ENCODE measurements around the gene ANK3.

The ANK3 gene

DNA sequence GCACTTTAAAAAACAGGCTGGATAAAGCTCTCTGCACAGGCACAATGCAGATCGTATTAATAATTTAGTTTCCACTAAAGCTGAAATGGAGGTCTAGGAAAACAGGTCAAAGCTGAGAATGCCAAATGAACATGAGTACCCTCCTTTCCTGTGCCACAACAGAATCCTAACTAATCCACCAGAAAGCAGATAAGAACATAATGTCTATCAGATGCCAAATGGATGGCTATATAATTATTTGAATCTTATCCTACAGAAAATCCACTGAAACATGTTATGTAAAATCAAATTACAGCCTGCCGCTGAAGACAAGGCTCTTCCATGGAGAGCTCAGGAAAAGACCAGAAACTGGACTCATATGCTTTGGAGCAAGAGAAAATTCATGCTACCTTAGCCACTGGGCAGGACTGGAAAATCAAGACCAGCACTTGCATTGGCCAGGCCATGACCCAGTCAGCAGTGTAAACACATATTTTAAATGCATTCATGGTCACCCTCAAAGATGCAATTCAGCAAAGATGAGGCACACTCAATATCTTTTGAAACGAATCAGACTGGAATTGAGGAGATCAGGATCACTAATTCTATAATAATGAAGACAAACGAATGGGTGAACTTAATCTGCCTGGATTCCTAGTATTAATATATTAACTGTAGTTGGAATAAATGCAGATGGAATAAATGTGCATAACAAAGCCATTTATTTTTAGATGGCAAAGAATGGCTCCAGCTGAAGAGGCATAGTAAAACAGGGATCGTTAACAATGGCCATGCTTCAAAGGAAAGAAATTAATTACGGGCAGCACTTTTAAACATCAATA lies 13.2 kb downstream of the ANK3 start:
- DNase-seq: no peak

DNA sequence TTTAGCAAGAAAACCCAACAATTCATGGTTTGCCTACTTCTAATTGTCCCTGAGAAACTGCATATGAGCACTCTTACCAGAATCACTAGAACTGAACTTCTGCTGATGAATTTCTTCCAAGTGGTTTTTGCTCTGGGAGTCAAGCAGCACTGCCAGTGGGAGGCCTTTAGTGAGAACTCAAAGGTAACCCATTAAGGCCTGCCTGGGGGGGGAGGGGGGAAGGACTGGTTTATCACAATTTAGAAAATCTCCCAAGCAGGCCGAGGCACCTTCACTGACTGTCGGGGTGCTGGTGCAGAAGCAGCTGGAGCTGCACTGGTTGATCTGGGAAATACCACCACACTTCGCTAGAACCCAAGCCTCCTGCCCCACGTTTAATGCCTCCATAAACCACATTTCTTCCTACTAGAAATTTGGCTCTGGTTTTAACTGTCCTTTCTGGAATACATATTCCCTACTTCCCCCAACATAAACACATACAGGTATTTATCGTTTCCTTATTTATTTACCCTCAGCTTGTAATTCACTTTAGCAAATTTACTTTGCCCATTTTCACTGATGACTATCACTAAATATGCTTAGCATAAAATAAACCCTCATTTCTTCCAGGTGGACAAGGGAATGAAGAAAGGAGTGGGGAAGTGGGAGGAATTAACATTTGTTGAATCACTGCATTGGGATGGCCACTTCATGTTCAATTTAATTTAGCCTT lies 14.2 kb downstream of the ANK3 start:
- no peak for DNase-seq

DNA sequence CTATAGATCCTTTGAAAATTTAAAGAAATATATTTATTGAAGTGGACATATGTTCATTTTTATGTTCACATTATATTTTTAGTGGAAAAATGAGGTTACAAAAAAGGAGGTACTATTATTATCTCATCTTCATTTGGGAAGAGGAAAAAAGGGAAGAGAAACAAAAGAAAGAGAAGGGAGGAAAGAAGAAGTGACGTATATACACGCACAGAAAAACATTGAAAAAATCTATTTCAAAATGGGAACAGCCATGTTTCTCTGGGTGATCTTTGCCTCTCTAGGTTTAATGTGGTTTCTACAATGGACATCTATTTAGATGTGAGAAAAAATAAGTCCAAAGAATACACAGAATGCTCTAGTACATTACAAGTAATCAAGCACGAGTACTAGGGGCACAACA lies 14.8 kb downstream of the ANK3 start:
- DNase-seq: no peak

DNA sequence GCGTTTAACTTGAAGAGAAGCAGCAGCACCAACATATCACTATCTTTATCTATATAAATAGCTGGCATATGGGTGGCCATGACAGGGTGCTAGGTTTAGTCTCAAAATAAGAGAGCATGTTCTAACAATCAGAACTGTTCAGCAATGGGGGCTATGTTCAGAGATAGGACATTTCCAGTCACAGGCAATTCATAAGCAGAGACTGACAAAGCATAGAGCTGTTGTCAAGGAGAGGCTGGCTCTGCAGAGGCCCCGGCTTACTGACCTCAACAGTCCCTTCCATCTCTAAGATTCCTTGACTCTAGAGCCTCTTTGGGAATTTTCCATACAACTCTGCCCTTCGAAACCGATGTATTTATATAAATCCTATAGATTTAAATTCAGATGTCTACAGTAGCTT lies 17.2 kb downstream of the ANK3 start:
- DNase-seq: no peak

DNA sequence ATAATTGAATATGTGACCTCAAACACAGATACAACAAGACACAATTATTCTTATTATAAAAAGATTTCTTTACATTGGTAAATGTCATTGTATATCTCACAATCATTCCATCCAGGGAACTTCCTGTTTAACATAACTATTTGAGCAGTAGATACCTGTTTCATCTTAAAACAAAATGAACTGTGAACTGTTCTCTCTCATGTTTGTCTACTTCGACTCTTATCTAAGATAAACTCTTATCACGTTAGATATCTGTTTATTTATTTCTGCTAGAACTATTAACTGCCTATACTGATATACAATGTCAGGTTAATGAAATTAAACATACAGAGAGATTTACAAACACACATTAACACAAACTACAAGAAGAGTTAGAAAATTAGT lies 20.1 kb downstream of the ANK3 start:
- no peak for DNase-seq

DNA sequence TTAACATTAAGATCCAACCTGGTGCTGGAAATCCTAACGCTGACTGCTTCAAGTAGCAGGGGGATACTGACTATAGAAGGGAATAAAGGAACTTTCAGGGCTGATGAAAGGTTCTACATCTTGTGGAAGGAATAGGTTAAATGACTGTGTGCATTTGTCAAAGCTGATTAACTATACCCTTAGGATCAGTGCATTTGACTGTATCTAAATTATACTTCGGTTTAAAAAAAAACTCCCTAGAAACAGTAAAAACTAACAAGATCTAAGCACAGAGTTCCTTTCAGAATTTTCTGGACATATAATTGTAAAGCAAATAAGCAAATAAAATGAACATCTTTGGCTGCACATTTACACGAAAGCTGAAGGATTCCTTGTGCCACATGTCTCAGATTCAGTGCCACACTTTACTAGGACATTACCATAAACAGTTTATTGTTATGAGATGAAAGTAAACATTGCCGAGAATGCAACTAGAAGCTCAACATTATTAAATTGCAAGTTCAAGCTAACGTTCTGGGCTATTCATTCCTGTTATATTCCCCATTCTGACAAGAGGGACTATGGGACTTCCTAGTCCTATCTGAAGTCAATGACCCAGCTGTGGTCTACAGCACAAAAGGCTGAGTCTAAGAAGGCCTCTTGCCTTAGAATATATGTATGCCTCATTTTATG lies 20.7 kb downstream of the ANK3 start:
- DNase-seq: no peak

DNA sequence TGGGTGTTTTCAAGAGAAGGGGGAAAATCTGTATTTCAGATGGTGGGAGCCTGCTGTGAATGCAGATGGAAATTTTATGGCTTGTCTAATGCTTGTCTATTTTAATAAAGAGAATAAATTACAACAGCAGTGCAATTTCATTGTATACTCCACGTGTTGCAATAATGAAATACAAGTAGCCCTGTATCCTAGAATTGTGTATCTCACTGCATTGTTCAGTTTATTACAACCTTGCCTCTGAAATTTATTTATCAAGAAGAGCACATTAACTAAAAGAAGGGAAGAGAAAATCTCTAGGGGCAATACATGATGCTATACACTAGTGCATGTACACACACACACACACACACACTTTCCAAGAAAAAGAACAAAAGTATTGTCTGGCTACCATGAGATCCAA lies 21.8 kb downstream of the ANK3 start:
- no peak for DNase-seq

DNA sequence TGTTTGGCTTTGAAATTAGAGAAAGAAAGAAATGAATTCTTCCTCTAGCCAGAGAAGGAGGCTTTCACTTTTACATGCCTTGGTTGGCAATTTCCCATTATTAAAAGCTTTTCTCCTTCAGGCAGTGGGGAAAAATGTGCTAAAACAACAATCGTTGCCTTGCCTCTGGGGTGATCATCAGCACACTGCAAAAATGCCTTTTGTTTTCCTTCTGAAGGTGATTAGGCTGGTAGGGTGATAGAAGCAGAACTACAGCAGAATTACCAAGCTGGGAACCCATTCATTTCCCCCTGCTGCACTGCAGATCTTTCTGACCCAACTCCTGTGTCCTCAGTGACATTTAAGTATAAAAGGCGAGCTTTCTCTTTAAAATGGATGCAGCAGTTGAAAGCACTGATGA lies 22.2 kb downstream of the ANK3 start:
- no peak for DNase-seq

DNA sequence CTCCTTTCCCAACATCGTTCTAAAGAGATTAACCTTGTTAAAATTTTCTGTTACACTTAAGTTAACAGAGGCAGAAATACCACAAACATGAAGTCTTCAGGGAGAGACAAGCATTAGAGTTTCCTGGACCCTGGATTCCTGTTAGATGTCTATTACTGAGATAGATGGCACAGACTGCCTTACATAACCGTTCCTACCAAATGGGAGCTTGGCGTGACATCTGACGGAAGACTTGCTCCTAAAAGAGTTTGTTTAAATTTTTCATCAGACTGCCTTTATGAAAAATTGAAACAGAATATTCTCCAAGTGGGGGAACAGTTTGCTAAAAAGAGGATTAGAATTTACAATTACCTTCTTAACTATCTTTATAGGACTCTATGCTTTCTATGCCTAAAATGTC lies 22.7 kb downstream of the ANK3 start:
- DNase-seq: no peak

DNA sequence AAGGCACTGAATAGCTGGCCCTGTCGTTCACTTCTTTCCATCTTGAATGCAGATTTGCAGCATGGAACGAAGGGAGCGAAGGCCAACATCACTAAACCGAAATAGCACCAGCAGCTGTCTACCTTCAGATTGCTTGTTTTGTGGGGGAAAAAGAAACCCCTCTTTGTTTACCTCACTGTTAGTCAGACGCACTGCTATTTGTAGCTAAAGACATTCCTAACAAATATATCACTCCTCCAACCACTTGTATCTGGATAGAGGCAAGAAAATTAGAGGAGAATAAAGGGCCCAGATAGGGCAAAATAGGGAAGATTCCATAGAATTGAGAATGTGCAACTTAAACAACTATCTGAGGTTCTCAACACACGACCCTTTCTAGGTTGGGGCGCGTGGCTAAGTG lies 26.5 kb downstream of the ANK3 start:
- DNase-seq: no peak

DNA sequence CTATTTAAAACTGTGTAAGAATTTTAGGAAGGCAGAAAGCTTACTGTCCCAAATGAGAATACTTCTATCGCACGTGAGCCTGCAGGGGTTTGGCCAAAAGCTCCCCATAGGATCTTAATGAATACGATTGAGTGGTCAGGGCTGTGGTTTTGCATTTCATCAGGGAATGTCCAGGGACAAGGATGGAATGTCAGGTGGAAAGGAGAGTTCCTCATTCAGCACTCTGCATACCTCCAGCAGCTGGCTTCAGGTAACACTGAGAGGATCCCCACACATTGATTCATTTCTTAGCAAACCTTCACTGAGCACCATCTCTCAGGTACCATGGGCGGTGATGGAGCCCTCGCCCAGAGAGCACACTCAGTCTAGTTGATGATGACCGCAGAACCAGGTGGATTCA lies 27.2 kb downstream of the ANK3 start:
- DNase-seq: no peak

DNA sequence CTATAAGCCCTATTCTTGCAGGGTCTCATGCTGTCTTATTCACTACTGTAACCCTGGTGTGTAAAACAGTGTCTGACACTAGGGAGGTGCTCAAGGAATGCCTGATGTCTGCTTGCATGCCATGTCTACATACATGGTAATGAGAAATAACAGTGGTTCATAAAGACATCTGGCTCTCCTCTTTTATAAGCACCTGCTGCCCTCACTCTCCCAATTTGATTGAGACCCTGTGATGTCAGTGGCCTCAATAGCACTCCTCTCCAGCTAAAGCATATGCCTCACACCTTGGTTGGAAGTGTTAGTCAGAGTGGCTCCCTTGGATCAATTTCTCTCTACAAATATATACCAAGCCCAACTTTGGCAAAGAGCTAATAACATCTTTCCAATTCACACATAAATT lies 30.6 kb downstream of the ANK3 start:
- DNase-seq: no peak

DNA sequence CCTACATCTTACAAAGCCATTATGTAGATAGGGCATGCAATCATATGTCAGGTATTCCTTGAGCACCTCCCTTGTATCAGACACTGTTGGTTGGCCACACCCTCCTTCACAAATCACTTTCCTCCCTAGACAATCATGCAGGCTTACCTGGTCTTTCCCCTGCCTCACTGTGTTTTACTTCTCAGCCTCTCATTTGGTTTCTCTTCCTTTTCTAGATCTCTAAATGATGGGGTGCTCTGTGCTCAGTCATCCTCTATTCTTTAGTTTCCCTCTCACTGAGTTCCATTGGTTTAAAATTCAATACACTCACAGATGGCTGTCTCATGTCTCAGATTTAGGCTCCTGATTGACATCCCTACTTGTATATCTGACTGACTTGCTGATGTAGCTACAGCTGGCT lies 31.4 kb downstream of the ANK3 start:
- DNase-seq: no peak

DNA sequence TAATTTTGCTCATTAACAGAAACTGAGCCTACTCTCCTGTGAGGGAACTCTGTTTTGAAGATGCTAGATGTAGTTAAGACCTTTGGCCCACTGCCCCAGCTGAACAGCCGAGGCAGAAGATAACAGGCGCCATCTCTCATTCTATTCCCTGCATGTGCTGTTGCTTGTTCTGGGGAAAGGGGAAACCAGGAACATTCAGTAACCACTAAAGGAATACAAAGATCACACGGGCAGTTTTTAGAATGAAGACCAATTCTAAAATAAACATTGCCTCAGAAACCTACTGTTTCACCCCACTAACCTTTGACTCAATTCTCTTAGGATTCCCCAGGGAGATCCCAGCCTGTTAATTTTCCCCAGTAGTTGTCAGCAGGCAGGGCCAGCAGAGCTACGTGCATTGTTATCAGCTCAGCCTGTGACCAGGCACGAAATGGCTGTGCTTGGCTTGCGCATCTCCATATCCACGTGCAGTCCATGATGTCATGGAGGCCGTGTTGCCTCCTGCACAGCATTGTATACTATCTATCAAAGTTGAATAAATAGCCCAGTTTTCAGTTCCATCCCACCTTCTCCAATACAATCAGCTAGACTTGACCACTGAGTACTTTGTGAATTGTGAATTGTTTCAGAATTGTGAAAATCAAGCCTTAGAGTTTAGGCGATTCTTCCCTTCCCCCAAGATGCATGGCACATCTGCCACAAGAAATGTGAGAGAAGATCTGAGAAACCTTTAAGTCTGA lies 36.0 kb downstream of the ANK3 start:
- no peak for DNase-seq

DNA sequence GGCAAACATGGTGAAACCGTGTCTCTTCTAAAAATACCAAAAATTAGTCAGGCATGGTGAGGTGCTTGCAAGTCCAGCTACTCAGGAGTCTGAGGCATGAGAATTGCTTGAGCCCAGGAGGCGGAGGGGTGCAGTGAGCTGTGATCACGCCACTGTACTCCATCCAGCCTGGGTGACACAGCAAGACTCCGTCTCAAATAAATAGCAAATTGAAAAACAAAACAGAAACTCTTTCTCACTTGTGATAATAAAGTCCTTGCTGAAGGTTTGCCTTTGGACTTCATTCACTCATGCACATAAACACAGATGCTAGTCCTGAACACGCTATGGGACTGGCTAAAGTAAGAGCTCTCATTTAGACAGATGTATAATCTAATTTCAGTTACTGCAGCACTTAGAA lies 37.6 kb downstream of the ANK3 start:
- DNase-seq: no peak

DNA sequence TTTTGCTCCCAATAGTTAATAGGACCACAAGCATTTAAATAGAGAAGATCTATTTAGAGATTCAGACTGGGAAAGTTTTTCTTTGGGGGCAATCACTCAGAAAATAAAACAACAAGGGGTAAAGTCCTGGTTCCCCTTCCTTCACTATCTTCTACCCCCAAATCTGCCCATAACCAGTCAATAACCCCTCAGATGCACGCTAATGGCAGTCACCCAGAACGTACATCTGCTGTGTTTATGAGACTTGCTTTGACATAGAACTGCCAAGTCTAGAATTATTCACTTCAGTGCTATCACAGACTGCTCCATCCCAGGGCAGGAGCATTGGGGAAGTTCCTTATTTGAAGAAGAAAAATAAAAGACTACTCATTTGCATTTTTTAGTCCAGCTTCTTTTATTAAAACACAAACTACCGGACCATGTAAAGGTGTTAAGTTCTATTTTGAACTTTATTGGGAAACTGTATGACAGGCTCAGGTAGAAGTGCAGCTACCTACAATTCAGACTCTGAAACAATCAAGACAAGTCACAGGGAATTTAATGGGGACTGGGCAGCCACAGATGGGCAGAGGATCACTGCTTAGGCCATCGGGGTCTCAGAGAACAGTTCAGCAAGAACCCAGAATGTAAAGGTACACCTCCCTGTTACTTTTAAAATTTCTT lies 38.4 kb downstream of the ANK3 start:
- DNase-seq: no peak

DNA sequence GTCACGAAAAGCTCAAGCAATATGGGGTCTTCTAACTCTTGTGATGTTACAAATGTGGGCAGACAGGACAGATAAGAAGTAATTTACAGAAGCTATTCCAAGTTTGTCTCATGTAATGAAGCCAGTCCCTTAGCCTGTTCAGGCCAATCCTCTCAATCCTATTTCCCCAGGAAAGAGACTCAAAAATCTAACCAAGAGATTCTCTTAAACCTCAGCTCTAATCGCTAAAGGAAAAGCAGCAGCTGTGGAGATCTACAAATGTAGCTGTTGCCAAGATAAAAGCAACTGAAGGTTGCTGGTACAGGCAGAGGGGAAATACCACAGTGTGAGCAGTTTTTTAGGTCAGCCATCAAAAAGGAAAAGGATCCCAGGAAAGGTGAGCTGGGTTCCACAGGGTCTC lies 39.3 kb downstream of the ANK3 start:
- no peak for DNase-seq

DNA sequence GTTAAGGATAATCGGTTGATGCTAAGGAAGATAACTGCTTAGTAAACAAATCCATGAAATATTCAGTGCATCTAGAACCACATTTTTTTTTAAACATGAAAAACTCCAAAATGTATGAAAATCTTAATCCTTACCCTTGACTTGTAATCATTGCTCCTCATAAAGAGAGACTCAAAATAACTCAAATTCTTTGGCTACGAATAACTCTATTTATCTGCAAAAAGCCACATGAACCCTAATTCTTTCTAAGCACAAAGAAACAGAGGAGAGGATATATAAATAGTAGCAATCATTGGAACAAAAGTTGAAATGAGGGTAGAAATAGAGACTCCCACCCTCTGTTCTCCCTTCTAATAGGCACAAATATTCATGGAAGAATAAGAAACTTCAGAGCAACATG lies 40.2 kb downstream of the ANK3 start:
- DNase-seq: no peak

DNA sequence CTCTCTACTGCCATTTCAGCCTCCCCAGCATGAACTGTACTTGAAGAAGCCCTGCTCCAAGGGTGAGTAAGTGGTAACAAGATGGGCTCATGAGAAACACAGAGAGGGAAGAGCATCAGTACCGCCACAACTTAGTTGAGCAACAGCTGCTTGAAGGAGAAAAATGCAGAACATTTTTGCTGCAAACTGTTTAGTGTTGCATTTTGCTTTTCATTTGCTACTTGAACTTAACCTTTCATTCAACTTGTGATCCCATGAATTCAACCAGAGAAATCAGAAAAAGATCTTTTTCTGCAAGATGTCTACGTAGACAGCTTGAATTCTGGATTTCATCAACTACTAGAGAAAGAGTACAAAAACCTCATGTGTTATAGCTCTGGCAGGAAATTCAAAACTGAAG lies 40.7 kb downstream of the ANK3 start:
- no peak for DNase-seq

DNA sequence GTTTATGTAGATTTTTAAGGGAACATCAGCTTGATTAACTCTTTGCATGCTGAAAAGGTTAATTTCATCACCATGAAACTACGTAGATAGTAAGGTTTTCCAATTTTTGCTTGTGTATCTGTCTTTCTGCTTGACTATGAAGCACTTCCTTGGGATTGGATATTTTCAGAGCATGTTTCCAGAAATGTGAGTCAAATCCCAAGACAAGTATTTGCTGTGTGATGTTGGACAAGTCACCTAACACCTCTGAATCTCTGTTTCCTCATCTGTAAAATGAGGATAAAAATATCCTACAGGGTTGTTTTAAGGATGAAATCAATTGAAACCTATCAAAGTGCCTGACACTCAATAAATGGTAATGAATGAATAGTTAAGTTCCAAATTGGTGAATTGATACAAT lies 42.4 kb downstream of the ANK3 start:
- DNase-seq: no peak

DNA sequence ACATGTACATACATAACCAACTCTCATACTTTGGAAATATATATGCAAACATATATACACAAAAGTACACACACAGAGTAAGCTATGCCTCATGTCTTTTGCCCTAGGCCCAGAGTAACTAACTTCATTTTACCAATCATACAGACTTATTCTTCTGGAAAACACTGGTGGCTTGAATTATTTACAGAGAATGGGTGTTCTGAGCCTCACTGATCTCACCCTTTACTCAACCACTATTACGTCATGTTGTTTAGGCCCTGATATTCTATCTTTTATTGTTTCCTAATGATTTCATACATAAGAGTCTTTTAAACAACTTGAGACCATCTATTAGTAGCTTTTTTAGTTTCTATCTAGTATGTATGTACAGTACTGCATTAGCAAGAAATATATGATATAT lies 43.0 kb downstream of the ANK3 start:
- no peak for DNase-seq

DNA sequence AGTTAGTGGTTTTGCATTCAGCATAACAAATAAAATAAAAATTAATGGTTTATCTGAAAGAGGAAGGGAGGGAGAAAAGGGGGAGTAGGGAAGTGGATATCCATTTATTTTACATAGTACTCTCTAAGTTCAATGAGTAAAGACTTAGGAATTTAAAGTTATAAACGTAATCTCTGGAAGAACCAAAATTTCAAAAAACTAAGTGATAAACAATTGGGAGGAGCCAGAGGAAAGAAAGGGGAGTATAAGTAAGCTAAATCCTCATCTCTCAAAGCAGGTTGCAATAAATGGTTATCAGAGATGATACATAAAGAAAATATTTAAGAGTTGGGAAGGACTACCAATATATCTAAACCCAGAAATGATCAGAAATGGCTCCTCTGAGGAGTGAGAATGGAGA lies 46.4 kb downstream of the ANK3 start:
- DNase-seq: no peak

DNA sequence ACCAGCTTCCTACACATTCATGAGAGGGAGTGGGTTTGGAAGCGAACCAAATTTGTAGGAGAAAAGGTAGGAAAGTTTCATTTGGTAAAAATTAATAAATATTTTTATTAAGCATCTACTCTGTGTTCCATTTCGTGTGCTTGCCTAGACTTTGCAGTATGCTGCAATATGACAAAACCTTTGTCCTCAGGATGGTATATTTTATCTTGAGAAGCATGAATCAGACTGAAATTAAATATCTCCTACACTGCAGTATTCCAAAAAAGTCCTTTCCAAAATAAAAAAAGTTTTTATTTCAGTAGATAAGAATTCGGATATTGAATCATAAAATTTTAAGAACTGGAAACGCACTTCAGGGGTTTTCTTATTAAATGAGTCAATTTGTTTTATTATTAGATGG lies 47.7 kb downstream of the ANK3 start:
- DNase-seq: no peak

All from activated CD4-positive, alpha-beta T cell treated with anti-CD3 and anti-CD28 coated beads, Interleukin-2, amount 50 U/mL, for 4 hours (primary cell).